Esophagus squamous epithelium (tissue), 4 donors: ENCODE data around the gene CSPG4.

Experiments used
- POLR2A ChIP-seq, 4 donors: fragments of 450-650 bp; IDR thresholded peaks; one replicate each; pipeline ENCODE4 v1.6.1; 2017; ENCODE audit warnings: antibody characterized with exemption in 4 of 4, mild to moderate bottlenecking in 4 of 4, moderate library complexity in 3 of 4
- TF ChIP-seq, protein P1 (sequence below), 6 experiments: fragments of 450-650 bp in 4 of 6; fragments of 200-600 bp in 2 of 6; sonication (generic) in 2 of 6; IDR thresholded peaks; one replicate each; pipeline ENCODE4 v1.5.1; 2016 to 2019; ENCODE audit warnings: antibody characterized with exemption in 6 of 6, mild to moderate bottlenecking in 4 of 6, moderate library complexity in 4 of 6

DNA sequence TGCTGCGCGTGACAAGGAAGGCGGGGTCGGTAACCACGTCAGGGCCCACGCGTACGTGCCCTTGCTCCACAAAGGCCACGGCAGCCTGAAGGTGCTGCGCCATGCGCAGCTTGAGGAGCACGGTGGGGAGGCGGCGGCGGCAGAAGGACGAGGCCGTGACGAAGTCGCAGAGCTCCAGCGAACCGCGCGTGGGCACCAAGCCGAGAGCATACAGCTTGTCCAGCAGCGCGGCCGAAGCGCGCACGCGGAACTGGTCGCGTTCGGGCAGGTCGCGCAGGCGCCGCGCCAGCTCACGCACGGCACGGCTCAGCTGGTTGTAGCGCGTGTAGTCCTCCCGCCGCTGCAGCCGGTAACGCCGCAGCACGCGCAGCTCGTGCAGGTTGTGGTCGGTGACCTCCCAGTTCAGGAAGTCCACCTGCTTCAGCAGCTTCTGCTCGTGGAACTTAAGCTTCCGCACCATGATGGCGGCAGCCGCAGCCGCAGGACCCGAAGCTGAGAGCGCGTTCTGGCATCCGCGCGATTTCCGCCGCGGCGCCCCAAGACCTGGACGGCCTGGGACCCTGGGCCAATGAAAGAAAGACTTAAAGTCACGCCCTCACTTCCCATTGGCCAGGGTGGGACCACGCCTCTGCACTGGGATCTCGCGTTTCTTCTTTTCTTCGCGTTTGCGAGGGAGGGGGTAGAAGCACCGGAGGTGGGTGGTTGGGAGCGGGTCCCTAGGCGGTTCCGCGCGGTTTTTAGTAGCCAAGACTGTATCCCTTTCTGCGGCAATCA, 72.8 kb downstream of the CSPG4 start, which contains the start of gene IMP3:
- TF ChIP-seq, protein P1, sequence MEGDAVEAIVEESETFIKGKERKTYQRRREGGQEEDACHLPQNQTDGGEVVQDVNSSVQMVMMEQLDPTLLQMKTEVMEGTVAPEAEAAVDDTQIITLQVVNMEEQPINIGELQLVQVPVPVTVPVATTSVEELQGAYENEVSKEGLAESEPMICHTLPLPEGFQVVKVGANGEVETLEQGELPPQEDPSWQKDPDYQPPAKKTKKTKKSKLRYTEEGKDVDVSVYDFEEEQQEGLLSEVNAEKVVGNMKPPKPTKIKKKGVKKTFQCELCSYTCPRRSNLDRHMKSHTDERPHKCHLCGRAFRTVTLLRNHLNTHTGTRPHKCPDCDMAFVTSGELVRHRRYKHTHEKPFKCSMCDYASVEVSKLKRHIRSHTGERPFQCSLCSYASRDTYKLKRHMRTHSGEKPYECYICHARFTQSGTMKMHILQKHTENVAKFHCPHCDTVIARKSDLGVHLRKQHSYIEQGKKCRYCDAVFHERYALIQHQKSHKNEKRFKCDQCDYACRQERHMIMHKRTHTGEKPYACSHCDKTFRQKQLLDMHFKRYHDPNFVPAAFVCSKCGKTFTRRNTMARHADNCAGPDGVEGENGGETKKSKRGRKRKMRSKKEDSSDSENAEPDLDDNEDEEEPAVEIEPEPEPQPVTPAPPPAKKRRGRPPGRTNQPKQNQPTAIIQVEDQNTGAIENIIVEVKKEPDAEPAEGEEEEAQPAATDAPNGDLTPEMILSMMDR (IDR thresholded peaks at IDR 0.05), result no peak
- peak in 3 of 4 donors; percentile 92 to 99 (median 93) for TF ChIP-seq POLR2A (IDR thresholded peaks at IDR 0.05)
